ENCODE results near the gene OCIAD1. TPM values are rescaled to one million over a fixed set of nuclear protein-coding genes. Genes with fewer than 3 reads are reported as not detected.

OCIAD1 gene
- total and polyA plus RNA-seq, 2 of the 13 experiments (the other 11 are each of a cell fraction or from before 2014, with no cell fraction given): 67.3 to 74.9 TPM

DNA sequence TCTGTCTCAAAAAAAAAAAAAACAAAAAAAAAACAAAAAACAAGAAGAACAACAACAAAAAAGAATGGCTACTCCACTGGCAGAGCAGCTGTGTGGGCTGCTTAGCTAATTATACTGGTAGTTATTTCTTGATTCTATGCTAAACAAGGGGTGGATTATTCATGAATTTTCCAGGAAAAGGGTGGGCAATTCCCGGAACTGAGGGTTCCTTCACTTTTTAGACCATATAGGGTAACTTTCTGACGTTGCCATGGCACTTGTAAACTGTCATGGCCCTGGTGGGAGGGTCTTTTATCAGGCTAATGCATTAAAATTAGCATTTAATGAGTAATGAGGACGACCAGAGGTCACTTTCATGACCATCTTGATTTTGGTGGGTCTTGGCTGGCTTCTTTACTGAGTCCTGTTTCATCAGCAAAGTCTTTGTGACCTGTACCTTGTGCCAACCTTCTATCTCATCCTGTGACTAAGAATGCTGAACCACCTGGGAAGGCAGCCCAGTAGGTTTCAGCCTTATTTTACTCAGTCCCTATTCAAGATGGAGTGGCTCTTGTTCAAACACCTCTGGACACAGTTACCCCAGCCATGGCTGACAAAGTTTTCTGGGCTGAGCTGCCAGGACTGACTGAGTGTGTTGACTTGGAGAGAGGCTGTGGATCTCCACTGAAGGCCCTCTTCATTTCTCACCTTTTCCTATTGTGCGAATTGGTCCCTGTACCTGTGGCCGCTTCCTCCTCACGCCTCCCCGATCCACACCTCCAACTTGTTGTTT lies 77.0 kb downstream of the OCIAD1 start:
- H3K79me2 ChIP-seq (ENCODE audit: insufficient read depth, low read length): no peaks in the 10 kb centered on the region
- in situ Hi-C loops (cut with HindIII; ENCODE audit: extremely low pct_ligation_motif_present, low pct_unique_long_range_greater_than_20kb) (no loop called here), intact Hi-C loops (cut with micrococcal nuclease; ENCODE audit: unreplicated experiment) (no loop called here)
- WGBS (ENCODE audit: low lambda C conversion rate): 47% methylated on average over 7 of the region's 7 CpGs
- DNase-seq (ENCODE audit: low spot score): no peak
- no peak overlapping the region for H3K9ac ChIP-seq (ENCODE audit: insufficient read depth, low read depth, low read length)
- ChIA-PET POLR2A (no interaction called here), CTCF (ENCODE audit: low intra/inter-chr PET ratio, low total read pairs) (no interaction called here)
- no peak for FAIRE-seq
- no TSS peak for BruUV-seq (replicated peaks)
- H2AFZ ChIP-seq (ENCODE audit: low read length): no peak overlapping the region
- no peaks in the 10 kb centered on the region for H4K20me1 ChIP-seq (ENCODE audit: insufficient read depth, low read length)
- no peak overlapping the region for H3K4me2 ChIP-seq (ENCODE audit: low read depth, low read length)
- H3K9me3 ChIP-seq (ENCODE audit: low read length): no peaks in the 10 kb centered on the region
- H3K27me3 ChIP-seq (ENCODE audit: control insufficient read depth in 1 of 2, insufficient read depth in 2 of 2, low read length in 2 of 2): no peaks in the 10 kb centered on the region
- H3K27ac ChIP-seq (ENCODE audit: extremely low read length, insufficient read depth, low read length): no peak overlapping the region
- H3K36me3 ChIP-seq (replicated peaks in 1 of 2; ENCODE audit: control insufficient read depth in 1 of 2, insufficient read depth in 2 of 2, low read length in 2 of 2): no peaks in the 10 kb centered on the region
- ATAC-seq: no peak
- TF ChIP-seq ZNF790 (CRISPR knock-in tag; IDR thresholded peaks at IDR 0.05; ENCODE audit: borderline replicate concordance) (no peak), ZNF296 (CRISPR knock-in tag; conservative IDR thresholded peaks at IDR 0.05) (no peak), ZNF670 (CRISPR knock-in tag; IDR thresholded peaks at IDR 0.05; ENCODE audit: borderline replicate concordance) (no peak), RFX1 (IDR thresholded peaks at IDR 0.05) (no peak), GZF1 (CRISPR knock-in tag; IDR thresholded peaks at IDR 0.05) (no peak), ZNF776 (CRISPR knock-in tag; IDR thresholded peaks at IDR 0.05) (no peak), ARNTL (CRISPR knock-in tag; IDR thresholded peaks at IDR 0.05) (no peak), NFYC (CRISPR knock-in tag; IDR thresholded peaks at IDR 0.05) (no peak), MAFK (conservative IDR thresholded peaks at IDR 0.05 in 1 of 2, IDR thresholded peaks at IDR 0.05 in 1 of 2; ENCODE audit: low read length in 2 of 2) (no peak), ZNF713 (CRISPR knock-in tag; IDR thresholded peaks at IDR 0.05) (no peak), CEBPG (CRISPR knock-in tag; IDR thresholded peaks at IDR 0.05) (no peak), RARA (CRISPR knock-in tag; IDR thresholded peaks at IDR 0.05) (no peak)
- no peak overlapping the region for H3K4me3 ChIP-seq (replicated peaks in 1 of 3; ENCODE audit: insufficient read depth in 1 of 3, low read depth in 2 of 3, low read length in 3 of 3)
- peaks cover 18% of the 10 kb centered on the region for H3K4me1 ChIP-seq (ENCODE audit: insufficient read depth, low read length)
